ENCODE measurements around the gene BBS9. TPM values are rescaled to one million over a fixed set of nuclear protein-coding genes. Genes with fewer than 3 reads are reported as not detected.

Gene BBS9
- total and polyA plus RNA-seq, 9 of the 15 experiments (the other 6 are each of a cell fraction or from before 2014, with no cell fraction given) = 0.77 to 3.3 (median 2.4) TPM

- Histone ChIP-seq H4K20me1 (replicated peaks; ENCODE audit: control insufficient read depth, insufficient read depth, low read length) (no peaks in the 10 kb centered on the region), H2AFZ (ENCODE audit: low read depth, low read length) (no peak overlapping the region), H3K4me1 (replicated peaks in 1 of 2; ENCODE audit: control insufficient read depth in 2 of 2, insufficient read depth in 2 of 2, low read length in 2 of 2) (no peaks in the 10 kb centered on the region), H3K9me3 (replicated peaks; ENCODE audit: control insufficient read depth, insufficient read depth, low read depth, low read length) (no peaks in the 10 kb centered on the region), H3K36me3 (ENCODE audit: control insufficient read depth, insufficient read depth, low read length) (no peaks in the 10 kb centered on the region), H3K9me1 (ENCODE audit: control insufficient read depth, insufficient read depth, low read length) (no peaks in the 10 kb centered on the region), H3K9ac (ENCODE audit: insufficient read depth in 1 of 2, low read depth in 2 of 2, low read length in 2 of 2) (no peak overlapping the region), H3K4me2 (ENCODE audit: insufficient read depth, low read length) (no peak overlapping the region), H3K27ac (ENCODE audit: extremely low read depth, low read depth, low read length) (no peak overlapping the region), H3K79me2 (ENCODE audit: control insufficient read depth, insufficient read depth, low read length) (no peaks in the 10 kb centered on the region), H3K4me3 (no peak overlapping the region), H3K27me3 (ENCODE audit: control insufficient read depth in 2 of 2, insufficient read depth in 2 of 2, low read length in 2 of 2) (no peaks in the 10 kb centered on the region)
- intact Hi-C loops (cut with micrococcal nuclease) = no loop called here
- FAIRE-seq (no peak), ATAC-seq (no peak), DNase-seq (ENCODE audit: extremely low read depth in 1 of 4, low spot score in 3 of 4) (no peak)
- in situ Hi-C loops (cut with MboI) = no loop called here
- BruUV-seq (replicated peaks) = no TSS peak
- POLR2A ChIA-PET = no interaction called here
- CTCF ChIA-PET (ENCODE audit: low intra/inter-chr PET ratio) = no interaction called here
- 4% methylated on average over 2 of the region's 2 CpGs for WGBS (ENCODE audit: insufficient coverage, low coverage, missing lambda C conversion rate)
- TF ChIP-seq, protein P1, sequence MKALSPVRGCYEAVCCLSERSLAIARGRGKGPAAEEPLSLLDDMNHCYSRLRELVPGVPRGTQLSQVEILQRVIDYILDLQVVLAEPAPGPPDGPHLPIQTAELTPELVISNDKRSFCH (CRISPR knock-in tag; IDR thresholded peaks at IDR 0.05) = no peak
- TF ChIP-seq, protein P1 (tag; IDR thresholded peaks at IDR 0.05) = no peak
- TF ChIP-seq SPI1 (IDR thresholded peaks at IDR 0.05; ENCODE audit: borderline replicate concordance, low read depth, low read length) (no peak), YBX1 (IDR thresholded peaks at IDR 0.05) (no peak), TAF9B (IDR thresholded peaks at IDR 0.05; ENCODE audit: partially characterized antibody) (no peak), POLR2B (IDR thresholded peaks at IDR 0.05; ENCODE audit: low read depth, partially characterized antibody) (no peak), ZNF408 (CRISPR knock-in tag; IDR thresholded peaks at IDR 0.05; ENCODE audit: low read depth) (no peak), ZFP36 (IDR thresholded peaks at IDR 0.05; ENCODE audit: low read depth, low read length, partially characterized antibody) (no peak), NR2C1 (IDR thresholded peaks at IDR 0.05) (no peak), NR2C1 (tag; IDR thresholded peaks at IDR 0.05) (no peak), PCBP1 (IDR thresholded peaks at IDR 0.05; ENCODE audit: low read depth, low read length, poor library complexity, severe bottlenecking) (no peak), KAT2B (IDR thresholded peaks at IDR 0.05; ENCODE audit: low read depth, low read length) (no peak), ZZZ3 (IDR thresholded peaks at IDR 0.05) (no peak), XRCC5 (IDR thresholded peaks at IDR 0.05; ENCODE audit: low read depth, low read length) (no peak), ZNF764 (CRISPR knock-in tag; IDR thresholded peaks at IDR 0.05; ENCODE audit: low read depth) (no peak)
- TF ChIP-seq, protein P2, sequence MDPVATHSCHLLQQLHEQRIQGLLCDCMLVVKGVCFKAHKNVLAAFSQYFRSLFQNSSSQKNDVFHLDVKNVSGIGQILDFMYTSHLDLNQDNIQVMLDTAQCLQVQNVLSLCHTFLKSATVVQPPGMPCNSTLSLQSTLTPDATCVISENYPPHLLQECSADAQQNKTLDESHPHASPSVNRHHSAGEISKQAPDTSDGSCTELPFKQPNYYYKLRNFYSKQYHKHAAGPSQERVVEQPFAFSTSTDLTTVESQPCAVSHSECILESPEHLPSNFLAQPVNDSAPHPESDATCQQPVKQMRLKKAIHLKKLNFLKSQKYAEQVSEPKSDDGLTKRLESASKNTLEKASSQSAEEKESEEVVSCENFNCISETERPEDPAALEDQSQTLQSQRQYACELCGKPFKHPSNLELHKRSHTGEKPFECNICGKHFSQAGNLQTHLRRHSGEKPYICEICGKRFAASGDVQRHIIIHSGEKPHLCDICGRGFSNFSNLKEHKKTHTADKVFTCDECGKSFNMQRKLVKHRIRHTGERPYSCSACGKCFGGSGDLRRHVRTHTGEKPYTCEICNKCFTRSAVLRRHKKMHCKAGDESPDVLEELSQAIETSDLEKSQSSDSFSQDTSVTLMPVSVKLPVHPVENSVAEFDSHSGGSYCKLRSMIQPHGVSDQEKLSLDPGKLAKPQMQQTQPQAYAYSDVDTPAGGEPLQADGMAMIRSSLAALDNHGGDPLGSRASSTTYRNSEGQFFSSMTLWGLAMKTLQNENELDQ (CRISPR knock-in tag; IDR thresholded peaks at IDR 0.05; ENCODE audit: borderline replicate concordance) = no peak
- TF ChIP-seq, protein P3, sequence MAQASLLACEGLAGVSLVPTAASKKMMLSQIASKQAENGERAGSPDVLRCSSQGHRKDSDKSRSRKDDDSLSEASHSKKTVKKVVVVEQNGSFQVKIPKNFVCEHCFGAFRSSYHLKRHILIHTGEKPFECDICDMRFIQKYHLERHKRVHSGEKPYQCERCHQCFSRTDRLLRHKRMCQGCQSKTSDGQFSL (CRISPR knock-in tag; IDR thresholded peaks at IDR 0.05) = no peak
- TF ChIP-seq, protein P3 (tag; IDR thresholded peaks at IDR 0.05) = no peak
These were observed 472.5 kb downstream of the BBS9 start for GRCh38 chr7:33601884-33602283.

All from K562 (cell line).